HEK293 (cell line): ENCODE data around the gene BTBD7.

Experiments
- CTCF ChIA-PET: fragments of 350-600 bp; formaldehyde crosslinking; extraction: SDS; loops from one replicate; lab custom pipeline; 2021; ENCODE audit warnings: antibody characterized with exemption; lab: Yijun Ruan, JAX
- POLR2A ChIA-PET: fragments of 300-600 bp; formaldehyde crosslinking; extraction: SDS; loops from one replicate; lab custom pipeline; 2020; ENCODE audit warnings: antibody characterized with exemption, inconsistent platforms; lab: Yijun Ruan, JAX
- H3K27ac ChIP-seq: fragments of 200-500 bp; sonication (Bioruptor generic); 2 replicates; pipeline ENCODE4 v1.5.1; 2014; ENCODE audit warnings: low read depth, low read length, control low read depth, inconsistent platforms; ENCODE audit errors: extremely low read depth
- H3K36me3 ChIP-seq, 2 experiments: fragments of 200-500 bp in 1 of 2; sonication (Bioruptor generic) in 1 of 2; 1 replicate in 1 of 2; 2 replicates in 1 of 2; pipeline ENCODE4 v1.5.1; 2014 to 2017; ENCODE audit warnings: inconsistent platforms in 2 of 2, low read length in 2 of 2; ENCODE audit not compliant: control insufficient read depth in 2 of 2, insufficient read depth in 1 of 2
- H3K4me1 ChIP-seq: fragments of 200-500 bp; sonication (Bioruptor generic); 2 replicates; pipeline ENCODE4 v1.5.1; 2014; ENCODE audit warnings: mild to moderate bottlenecking, low read length, inconsistent platforms; ENCODE audit not compliant: control insufficient read depth, insufficient read depth
- H3K4me3 ChIP-seq: 2 replicates; pipeline ENCODE4 v1.5.1; 2011; ENCODE audit warnings: low read depth, mild to moderate bottlenecking, control low read depth, low read length, moderate library complexity
- H3K9me3 ChIP-seq: fragments of 200-500 bp; sonication (Bioruptor generic); 2 replicates; pipeline ENCODE4 v1.5.1; 2014; ENCODE audit warnings: low read depth, low read length, inconsistent platforms; ENCODE audit not compliant: control insufficient read depth, insufficient read depth
- ELK4 ChIP-seq: IDR thresholded peaks from 2 replicates; pipeline ENCODE4 v1.6.1; 2011; ENCODE audit warnings: mild to moderate bottlenecking, low read depth, low read length, borderline replicate concordance
- HOXD13 ChIP-seq: sonication (generic); formaldehyde crosslinking; IDR thresholded peaks from 2 replicates; pipeline ENCODE4 v1.8.0; 2022; ENCODE audit warnings: missing genetic modification reagents, borderline replicate concordance
- PRDM2 ChIP-seq: fragments of 450-650 bp; formaldehyde crosslinking; IDR thresholded peaks from 2 replicates; pipeline ENCODE4 v1.5.1; 2016; ENCODE audit warnings: missing biosample characterization, missing genetic modification characterization, borderline replicate concordance
- SALL2 ChIP-seq: fragments of 450-650 bp; formaldehyde crosslinking; IDR thresholded peaks from 2 replicates; pipeline ENCODE4 v1.5.0; 2017; ENCODE audit warnings: missing biosample characterization, mild to moderate bottlenecking, missing genetic modification characterization, borderline replicate concordance
- SCRT1 ChIP-seq: fragments of 450-650 bp; formaldehyde crosslinking; IDR thresholded peaks from 2 replicates; pipeline ENCODE4 v1.5.1; 2016; ENCODE audit warnings: missing biosample characterization, missing genetic modification characterization, borderline replicate concordance
- SCRT2 ChIP-seq: fragments of 450-650 bp; formaldehyde crosslinking; IDR thresholded peaks from 2 replicates; pipeline ENCODE4 v1.5.1; 2016; ENCODE audit warnings: missing biosample characterization, missing genetic modification characterization
- SETDB1 ChIP-seq: IDR thresholded peaks from one replicate; pipeline ENCODE4 v1.6.1; 2017; ENCODE audit warnings: mild to moderate bottlenecking, low read length, moderate library complexity, mixed read lengths; ENCODE audit not compliant: insufficient read length
- SP2 ChIP-seq: fragments of 450-650 bp; formaldehyde crosslinking; IDR thresholded peaks from 2 replicates; pipeline ENCODE4 v1.5.1; 2016; ENCODE audit warnings: missing biosample characterization, missing genetic modification characterization
- SP7 ChIP-seq: fragments of 450-650 bp; formaldehyde crosslinking; IDR thresholded peaks from 2 replicates; pipeline ENCODE4 v1.5.1; 2016; ENCODE audit warnings: missing biosample characterization, missing genetic modification characterization
- TCF7L2 ChIP-seq: IDR thresholded peaks from 2 replicates; pipeline ENCODE4 v1.6.1; 2011; ENCODE audit warnings: low read depth, mild to moderate bottlenecking, inconsistent platforms, low read length, moderate library complexity, borderline replicate concordance
- ZBTB44 ChIP-seq: fragments of 450-650 bp; IDR thresholded peaks from 2 replicates; pipeline ENCODE4 v1.5.1; 2018; ENCODE audit warnings: missing biosample characterization, mild to moderate bottlenecking, missing genetic modification characterization
- ZNF10 ChIP-seq: fragments of 450-650 bp; formaldehyde crosslinking; IDR thresholded peaks from 2 replicates; pipeline ENCODE4 v1.5.1; 2017; ENCODE audit warnings: missing biosample characterization, missing genetic modification characterization
- ZNF16 ChIP-seq: fragments of 450-650 bp; formaldehyde crosslinking; IDR thresholded peaks from 2 replicates; pipeline ENCODE4 v1.5.1; 2016; ENCODE audit warnings: low read depth, missing biosample characterization, missing genetic modification characterization
- ZNF223 ChIP-seq: fragments of 450-650 bp; formaldehyde crosslinking; IDR thresholded peaks from 2 replicates; pipeline ENCODE4 v1.5.1; 2016; ENCODE audit warnings: missing biosample characterization, missing genetic modification characterization
- ZNF324 ChIP-seq: fragments of 450-650 bp; formaldehyde crosslinking; IDR thresholded peaks from 2 replicates; pipeline ENCODE4 v1.5.1; 2016; ENCODE audit warnings: missing biosample characterization, missing genetic modification characterization
- ZNF561 ChIP-seq: fragments of 450-650 bp; IDR thresholded peaks from 2 replicates; pipeline ENCODE4 v1.5.1; 2018; ENCODE audit warnings: missing biosample characterization, missing genetic modification characterization, borderline replicate concordance
- ZNF660 ChIP-seq: fragments of 450-650 bp; IDR thresholded peaks from 2 replicates; pipeline ENCODE4 v1.5.1; 2018; ENCODE audit warnings: missing biosample characterization, mild to moderate bottlenecking, missing genetic modification characterization
- ZNF837 ChIP-seq: fragments of 450-650 bp; formaldehyde crosslinking; IDR thresholded peaks from 2 replicates; pipeline ENCODE4 v1.5.1; 2016; ENCODE audit warnings: missing biosample characterization, missing genetic modification characterization
- ZSCAN16 ChIP-seq: fragments of 450-650 bp; formaldehyde crosslinking; IDR thresholded peaks from 2 replicates; pipeline ENCODE4 v1.5.1; 2016; ENCODE audit warnings: missing biosample characterization, missing genetic modification characterization
- ZSCAN5A ChIP-seq: fragments of 450-650 bp; formaldehyde crosslinking; IDR thresholded peaks from 2 replicates; pipeline ENCODE4 v1.5.1; 2016; ENCODE audit warnings: missing biosample characterization, missing genetic modification characterization

The BTBD7 gene

GRCh38 chr14:93319494-93319893 is 13.3 kb downstream of the BTBD7 start:
- H3K9me3 ChIP-seq, result no peaks in the 10 kb centered on the region
- TF ChIP-seq SALL2 (tag by site-specific recombination) (no peak), ZNF223 (tag by site-specific recombination) (no peak), SETDB1 (no peak), ZSCAN16 (tag by site-specific recombination) (no peak), SCRT2 (no peak), ZNF324 (tag by site-specific recombination) (no peak), ZNF561 (tag by site-specific recombination) (no peak), ZNF16 (no peak), ZBTB44 (tag by site-specific recombination) (no peak), PRDM2 (tag by site-specific recombination) (no peak), SCRT1 (tag by site-specific recombination) (no peak), HOXD13 (CRISPR knock-in tag) (no peak), ZNF10 (no peak), SP2 (tag by site-specific recombination) (no peak), TCF7L2 (no peak), ZSCAN5A (tag by site-specific recombination) (no peak), SP7 (tag by site-specific recombination) (no peak), ELK4 (no peak), ZNF660 (tag by site-specific recombination) (no peak), ZNF837 (tag by site-specific recombination) (no peak)
- ChIA-PET POLR2A (no interaction called here), CTCF (no interaction called here)
- no peak overlapping the region for H3K27ac ChIP-seq
- H3K4me1 ChIP-seq, result peaks cover 15% of the 10 kb centered on the region
- peaks cover 0 to 9% of the 10 kb centered on the region in 2 experiments; a peak in 2 of 3 replicates for H3K36me3 ChIP-seq
- no peak overlapping the region for H3K4me3 ChIP-seq
